IMR-90 (cell line): ENCODE data around the gene ARHGEF2. TPM values are rescaled to one million over a fixed set of nuclear protein-coding genes. Genes with fewer than 3 reads are reported as not detected.

Source experiments
- ATAC-seq: fragments of 200-7000 bp; cut with Tn5 transposase; 2 replicates; pipeline ENCODE4 v1.9.1; 2020; ENCODE audit warnings: low read depth, mild to moderate bottlenecking, moderate library complexity
- BruUV-seq: library from RNA; stranded (reverse); fragments of 400-500 nt; replicated peaks from 2 replicates; lab custom pipeline; 2021; lab: Mats Ljungman, UMichigan
- CTCF ChIA-PET: fragments of 300-600 bp; formaldehyde crosslinking; extraction: SDS; loops from one replicate; lab custom pipeline; 2021; ENCODE audit warnings: antibody characterized with exemption; lab: Yijun Ruan, JAX
- POLR2A ChIA-PET: fragments of 300-600 bp; sonication (Branson Sonifier 250); formaldehyde crosslinking; loops from one replicate; lab custom pipeline; 2022; ENCODE audit warnings: antibody characterized with exemption; ENCODE audit not compliant: unreplicated experiment; lab: Charles Lee
- DNase-seq: peaks from one replicate; pipeline ENCODE4 v3.0.0; 2013
- H2AFZ ChIP-seq: replicated peaks from 2 replicates; pipeline ENCODE3; 2013; ENCODE audit warnings: low read length, mild to moderate bottlenecking; ENCODE audit not compliant: poor library complexity
- H2AK5ac ChIP-seq: 2 replicates; pipeline ENCODE4 v1.6.1; 2013; ENCODE audit warnings: low read depth, low read length, inconsistent platforms
- H2AK9ac ChIP-seq: replicated peaks from 2 replicates; pipeline ENCODE3; 2013; ENCODE audit warnings: mild to moderate bottlenecking, low read depth, low read length, moderate library complexity; ENCODE audit not compliant: poor library complexity
- H2BK120ac ChIP-seq: 2 replicates; pipeline ENCODE4 v1.6.1; 2013; ENCODE audit warnings: low read depth, low read length, inconsistent platforms
- H2BK15ac ChIP-seq: 3 replicates; pipeline ENCODE4 v1.6.1; 2013; ENCODE audit warnings: low read depth, low read length, inconsistent platforms
- H2BK20ac ChIP-seq: 2 replicates; pipeline ENCODE4 v1.6.1; 2013; ENCODE audit warnings: low read depth, mild to moderate bottlenecking, inconsistent platforms, low read length, moderate library complexity
- H2BK5ac ChIP-seq: 2 replicates; pipeline ENCODE4 v1.6.1; 2013; ENCODE audit warnings: mild to moderate bottlenecking, low read depth, low read length, inconsistent platforms; ENCODE audit not compliant: poor library complexity, severe bottlenecking
- H3K14ac ChIP-seq: replicated peaks from 2 replicates; pipeline ENCODE4 v1.6.1; 2013; ENCODE audit warnings: low read depth, low read length, inconsistent platforms
- H3K18ac ChIP-seq: 2 replicates; pipeline ENCODE4 v1.6.1; 2013; ENCODE audit warnings: low read depth, low read length, control low read depth
- H3K23ac ChIP-seq: 2 replicates; pipeline ENCODE4 v1.6.1; 2013; ENCODE audit warnings: low read depth, low read length, inconsistent platforms
- H3K27ac ChIP-seq: 2 replicates; pipeline ENCODE4 v1.5.1; 2013; ENCODE audit warnings: mild to moderate bottlenecking, control low read depth, low read length; ENCODE audit not compliant: insufficient read depth
- H3K27me3 ChIP-seq: 2 replicates; pipeline ENCODE4 v1.6.1; 2013; ENCODE audit warnings: low read length; ENCODE audit not compliant: control insufficient read depth, insufficient read depth
- H3K36me3 ChIP-seq: 2 replicates; pipeline ENCODE4 v1.6.1; 2013; ENCODE audit warnings: low read length, mixed read lengths; ENCODE audit not compliant: control insufficient read depth, insufficient read depth
- H3K4ac ChIP-seq: 2 replicates; pipeline ENCODE4 v1.6.1; 2013; ENCODE audit warnings: low read depth, low read length, inconsistent platforms
- H3K4me1 ChIP-seq: 2 replicates; pipeline ENCODE4 v1.6.1; 2013; ENCODE audit warnings: low read length, mixed read lengths; ENCODE audit not compliant: control insufficient read depth, insufficient read depth
- H3K4me2 ChIP-seq: 2 replicates; pipeline ENCODE4 v1.6.1; 2013; ENCODE audit warnings: low read depth, mild to moderate bottlenecking, control low read depth, low read length, moderate library complexity
- H3K4me3 ChIP-seq: 2 replicates; pipeline ENCODE4 v1.5.1; 2013; ENCODE audit warnings: low read depth, mild to moderate bottlenecking, control low read depth, low read length, moderate library complexity; ENCODE audit not compliant: insufficient read depth
- H3K56ac ChIP-seq: 2 replicates; pipeline ENCODE4 v1.6.1; 2013; ENCODE audit warnings: low read length, inconsistent platforms; ENCODE audit not compliant: insufficient read depth; ENCODE audit errors: extremely low read depth
- H3K79me1 ChIP-seq, 2 experiments: 2 replicates each; pipeline ENCODE4 v1.6.1; 2013; ENCODE audit warnings: low read length in 2 of 2, inconsistent platforms in 1 of 2, low read depth in 1 of 2
- H3K9ac ChIP-seq: 2 replicates; pipeline ENCODE4 v1.6.1; 2013; ENCODE audit warnings: low read depth, low read length, control low read depth
- H3K9me1 ChIP-seq: 2 replicates; pipeline ENCODE4 v1.6.1; 2013; ENCODE audit warnings: low read length, inconsistent platforms; ENCODE audit not compliant: insufficient read depth
- H3K9me3 ChIP-seq: 2 replicates; pipeline ENCODE4 v1.6.1; 2013; ENCODE audit warnings: low read length; ENCODE audit not compliant: control insufficient read depth, insufficient read depth
- H4K20me1 ChIP-seq: 2 replicates; pipeline ENCODE4 v1.6.1; 2013; ENCODE audit warnings: low read length, inconsistent platforms; ENCODE audit not compliant: insufficient read depth
- H4K5ac ChIP-seq: 2 replicates; pipeline ENCODE4 v1.6.1; 2013; ENCODE audit warnings: mild to moderate bottlenecking, low read depth, low read length, control low read depth
- H4K8ac ChIP-seq, 2 experiments: 2 replicates each; pipeline ENCODE4 v1.6.1; 2013; ENCODE audit warnings: low read depth in 2 of 2, low read length in 2 of 2, control low read depth in 1 of 2, inconsistent platforms in 1 of 2
- H4K91ac ChIP-seq: 2 replicates; pipeline ENCODE4 v1.6.1; 2013; ENCODE audit warnings: low read depth, low read length, inconsistent platforms; ENCODE audit not compliant: insufficient read depth
- BHLHE40 ChIP-seq: fragments of 150-350 bp; IDR thresholded peaks from 2 replicates; pipeline ENCODE4 v1.6.1; 2016; ENCODE audit warnings: mild to moderate bottlenecking, low read depth, low read length
- MAZ ChIP-seq: IDR thresholded peaks from 2 replicates; pipeline ENCODE4 v1.6.1; 2012; ENCODE audit warnings: low read depth, mild to moderate bottlenecking, low read length, improper control_type of control experiment, moderate library complexity, borderline replicate concordance
- MXI1 ChIP-seq: IDR thresholded peaks from 2 replicates; pipeline ENCODE4 v1.6.1; 2012; ENCODE audit warnings: low read depth, mild to moderate bottlenecking, low read length, moderate library complexity, borderline replicate concordance
- NFE2L2 ChIP-seq: fragments of 150-350 bp; IDR thresholded peaks from 2 replicates; pipeline ENCODE4 v1.6.1; 2016; ENCODE audit warnings: low read depth, mild to moderate bottlenecking, low read length
- POLR2A ChIP-seq: IDR thresholded peaks from 2 replicates; pipeline ENCODE4 v1.6.1; 2012; ENCODE audit warnings: mild to moderate bottlenecking, low read depth, low read length
- USF2 ChIP-seq: fragments of 150-350 bp; IDR thresholded peaks from 2 replicates; pipeline ENCODE4 v1.6.1; 2017; ENCODE audit warnings: mild to moderate bottlenecking, antibody characterized with exemption, low read length, low read depth
- WGBS, 2 experiments: methylation state at CpG; one replicate each; pipeline versions ENCODE4 v1.1.5 to v1.1.7; 2013; ENCODE audit warnings: missing lambda C conversion rate in 2 of 2; ENCODE audit not compliant: insufficient read length in 1 of 2; ENCODE audit errors: extremely low coverage in 2 of 2; 5-methylcytosine and 5-hydroxymethylcytosine counted together
- dilution Hi-C: fragments of 300-500 bp; cut with HindIII; formaldehyde crosslinking; loops from one replicate; pipeline ENCODE4 v1.14.3; 2018; ENCODE audit warnings: low sequenced_read_pairs; ENCODE audit not compliant: unreplicated experiment
- in situ Hi-C: fragments of 300-500 bp; cut with MboI; formaldehyde crosslinking; loops from 3 replicates; pipeline ENCODE4 v1.14.3; 2019; ENCODE audit warnings: low sequenced_read_pairs, inconsistent platforms, mixed read lengths
- intact Hi-C: fragments of 100-400 bp; cut with micrococcal nuclease; formaldehyde crosslinking; loops from 2 replicates; pipeline ENCODE4 v1.10.0; 2022
- polyA plus RNA-seq, 3 experiments: library from polyadenylated mRNA; depleted of rRNA; stranded (reverse); fragments of >200 nt; gene quantifications; 2 replicates each; pipeline ENCODE4 v1.2.3, GENCODE V29; 2012; ENCODE audit warnings: low replicate concordance in 1 of 3
- total RNA-seq: library from RNA; depleted of rRNA; stranded (reverse); fragments of >200 nt; gene quantifications from 2 replicates; pipeline ENCODE4 v1.2.3, GENCODE V29; 2012
- TF ChIP-seq, protein P1 (sequence below): conservative IDR thresholded peaks from 2 replicates; pipeline ENCODE4 v1.5.1; 2012; ENCODE audit warnings: mild to moderate bottlenecking, low read depth, low read length, improper control_type of control experiment
- TF ChIP-seq, protein P2 (sequence below): fragments of 150-350 bp; IDR thresholded peaks from 2 replicates; pipeline ENCODE4 v1.6.1; 2016; ENCODE audit warnings: low read depth, mild to moderate bottlenecking, low read length, moderate library complexity, borderline replicate concordance

Gene ARHGEF2
- total and polyA plus RNA-seq, 2 of the 4 experiments (the other 2 are of a cell fraction): 91.8 to 117 TPM

GRCh38 chr1:155966750-155967149 lies 11.6 kb downstream of the ARHGEF2 start:
- Histone ChIP-seq H4K5ac (no peak overlapping the region), H3K56ac (no peak overlapping the region), H2BK120ac (no peak overlapping the region), H3K4me3 (no peak overlapping the region), H3K23ac (no peak overlapping the region), H2AK5ac (no peak overlapping the region), H3K27ac (peak overlapping the region; percentile 22; the same call in 1 of the 2 replicates), H3K9me1 (peaks cover 40% of the 10 kb centered on the region), H3K14ac (no peak overlapping the region), H3K36me3 (peaks cover 70% of the 10 kb centered on the region), H2AK9ac (no peak overlapping the region), H4K91ac (no peak overlapping the region), H2BK20ac (no peak overlapping the region; the same call in 1 of the 2 replicates), H3K27me3 (no peaks in the 10 kb centered on the region), H3K4ac (no peak overlapping the region), H3K4me2 (no peak overlapping the region), H3K4me1 (peaks cover 47% of the 10 kb centered on the region), H2BK15ac (no peak overlapping the region), H3K9me3 (no peaks in the 10 kb centered on the region), H3K9ac (no peak overlapping the region), H4K8ac (no peak overlapping the region), H4K20me1 (peaks cover 88% of the 10 kb centered on the region), H2AFZ (no peak overlapping the region), H2BK5ac (no peak overlapping the region), H3K79me1 (peaks cover 37 to 82% of the 10 kb centered on the region in 2 experiments), H3K18ac (no peak overlapping the region)
- in situ Hi-C loops (no loop called here), intact Hi-C loops (no loop called here), dilution Hi-C loops (no loop called here)
- BruUV-seq: no TSS peak
- TF ChIP-seq, protein P1, sequence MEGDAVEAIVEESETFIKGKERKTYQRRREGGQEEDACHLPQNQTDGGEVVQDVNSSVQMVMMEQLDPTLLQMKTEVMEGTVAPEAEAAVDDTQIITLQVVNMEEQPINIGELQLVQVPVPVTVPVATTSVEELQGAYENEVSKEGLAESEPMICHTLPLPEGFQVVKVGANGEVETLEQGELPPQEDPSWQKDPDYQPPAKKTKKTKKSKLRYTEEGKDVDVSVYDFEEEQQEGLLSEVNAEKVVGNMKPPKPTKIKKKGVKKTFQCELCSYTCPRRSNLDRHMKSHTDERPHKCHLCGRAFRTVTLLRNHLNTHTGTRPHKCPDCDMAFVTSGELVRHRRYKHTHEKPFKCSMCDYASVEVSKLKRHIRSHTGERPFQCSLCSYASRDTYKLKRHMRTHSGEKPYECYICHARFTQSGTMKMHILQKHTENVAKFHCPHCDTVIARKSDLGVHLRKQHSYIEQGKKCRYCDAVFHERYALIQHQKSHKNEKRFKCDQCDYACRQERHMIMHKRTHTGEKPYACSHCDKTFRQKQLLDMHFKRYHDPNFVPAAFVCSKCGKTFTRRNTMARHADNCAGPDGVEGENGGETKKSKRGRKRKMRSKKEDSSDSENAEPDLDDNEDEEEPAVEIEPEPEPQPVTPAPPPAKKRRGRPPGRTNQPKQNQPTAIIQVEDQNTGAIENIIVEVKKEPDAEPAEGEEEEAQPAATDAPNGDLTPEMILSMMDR: no peak
- TF ChIP-seq MAZ (no peak), MXI1 (no peak), BHLHE40 (no peak), NFE2L2 (no peak), USF2 (no peak), POLR2A (no peak)
- TF ChIP-seq, protein P2, sequence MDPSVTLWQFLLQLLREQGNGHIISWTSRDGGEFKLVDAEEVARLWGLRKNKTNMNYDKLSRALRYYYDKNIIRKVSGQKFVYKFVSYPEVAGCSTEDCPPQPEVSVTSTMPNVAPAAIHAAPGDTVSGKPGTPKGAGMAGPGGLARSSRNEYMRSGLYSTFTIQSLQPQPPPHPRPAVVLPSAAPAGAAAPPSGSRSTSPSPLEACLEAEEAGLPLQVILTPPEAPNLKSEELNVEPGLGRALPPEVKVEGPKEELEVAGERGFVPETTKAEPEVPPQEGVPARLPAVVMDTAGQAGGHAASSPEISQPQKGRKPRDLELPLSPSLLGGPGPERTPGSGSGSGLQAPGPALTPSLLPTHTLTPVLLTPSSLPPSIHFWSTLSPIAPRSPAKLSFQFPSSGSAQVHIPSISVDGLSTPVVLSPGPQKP: no peak
- ChIA-PET CTCF (interaction anchor here (1.0 kb wide), 1 partner anchor 23 kb away, joined by 4 read pairs; no protein-coding TSS in a partner anchor), POLR2A (no interaction called here)
- WGBS, 2 experiments: no CpG with 5 or more reads among the region's 7 CpGs
- DNase-seq: no peak
- ATAC-seq: no peak
